Measurements from ENCODE around the gene ANKRD30B.
"Not testable (repeated sequence)": the region's sequence is repeated elsewhere in the genome, so short reads cannot be mapped to it uniquely, and the experiment has no call there.

GRCh38 chr18:14858514-14858913 lies 110.5 kb downstream of the ANKRD30B start:
- not testable (repeated sequence) for TF ChIP-seq FOSL1 (CRISPR knock-in tag; IDR thresholded peaks at IDR 0.05; ENCODE audit: borderline replicate concordance); LRRFIP1 (CRISPR knock-in tag; conservative IDR thresholded peaks at IDR 0.05); EZH2 (conservative IDR thresholded peaks at IDR 0.05; ENCODE audit: low read depth, low read length); NFYC (CRISPR knock-in tag; IDR thresholded peaks at IDR 0.05); CTCF (CRISPR knock-in tag; IDR thresholded peaks at IDR 0.05); SP1 (IDR thresholded peaks at IDR 0.05); SP1 (CRISPR knock-in tag; IDR thresholded peaks at IDR 0.05); GPBP1L1 (CRISPR knock-in tag; IDR thresholded peaks at IDR 0.05); ZNF777 (CRISPR knock-in tag; IDR thresholded peaks at IDR 0.05); ZBTB38 (CRISPR knock-in tag; IDR thresholded peaks at IDR 0.05)

Data from HepG2 (cell line).